Glutamatergic neuron (in vitro differentiated cells): ENCODE measurements around the gene PLA2G2F. TPM values are rescaled to one million over a fixed set of nuclear protein-coding genes. Genes with fewer than 3 reads are reported as not detected.

Experiments used
- DNase-seq: peaks from one replicate; pipeline ENCODE4 v3.0.0; 2022
- H3K27ac Mint-ChIP-seq: one replicate; pipeline ENCODE4 v1.8.0; 2020; ENCODE audit warnings: mild to moderate bottlenecking, mixed read lengths, inconsistent platforms; ENCODE audit not compliant: unreplicated experiment
- H3K27me3 Mint-ChIP-seq: one replicate; pipeline ENCODE4 v1.8.0; 2020; ENCODE audit warnings: mild to moderate bottlenecking, moderate library complexity, mixed read lengths, inconsistent platforms; ENCODE audit not compliant: unreplicated experiment
- H3K36me3 Mint-ChIP-seq: one replicate; pipeline ENCODE4 v1.8.0; 2020; ENCODE audit warnings: mild to moderate bottlenecking, mixed read lengths, inconsistent platforms; ENCODE audit not compliant: unreplicated experiment
- H3K4me1 Mint-ChIP-seq: one replicate; pipeline ENCODE4 v1.8.0; 2020; ENCODE audit warnings: mild to moderate bottlenecking, low read depth, mixed read lengths, inconsistent platforms; ENCODE audit not compliant: unreplicated experiment
- H3K4me3 Mint-ChIP-seq: one replicate; pipeline ENCODE4 v1.8.0; 2020; ENCODE audit warnings: mild to moderate bottlenecking, mixed read lengths, inconsistent platforms; ENCODE audit not compliant: unreplicated experiment
- H3K9me3 Mint-ChIP-seq: one replicate; pipeline ENCODE4 v1.8.0; 2020; ENCODE audit warnings: mild to moderate bottlenecking, moderate library complexity, mixed read lengths, inconsistent platforms; ENCODE audit not compliant: unreplicated experiment
- CTCF ChIP-seq: fragments of 200-600 bp; sonication (generic); IDR thresholded peaks from one replicate; pipeline ENCODE4 v1.5.0; 2021; ENCODE audit not compliant: partially characterized antibody, unreplicated experiment
- total RNA-seq: library from RNA; stranded (reverse); fragmentation: NEBNext Ultra II Directional; extraction: Animal tissue kit (Norgen Biotek cat#: 25700); gene quantifications from one replicate; pipeline ENCODE4 v1.2.1, GENCODE V29; 2021; ENCODE audit not compliant: unreplicated experiment

The PLA2G2F gene
- total RNA-seq, 1 donor from 2014 or later = not detected

- H3K9me3 Mint-ChIP-seq = peaks cover 2% of the 10 kb centered on the region
- peak within 1 kb of the TSS; percentile 93 for H3K4me3 Mint-ChIP-seq
- peak; percentile 82 for DNase-seq
- H3K27ac Mint-ChIP-seq = peak within 1 kb of the TSS; percentile 44
- peaks cover 6% of the 10 kb centered on the region for H3K27me3 Mint-ChIP-seq
- peaks cover 6% of the 10 kb centered on the region for H3K4me1 Mint-ChIP-seq
- TF ChIP-seq CTCF = no peak
- no peaks in the 10 kb centered on the region for H3K36me3 Mint-ChIP-seq
Measured at GRCh38 chr1:20185834-20186782, 47.0 kb downstream of the PLA2G2F start, which contains the start of the genes PLA2G2C and UBXN10. PLA2G2C (minus strand) TSS chr1:20186518; CDS start chr1:20177363, 9,155 bp downstream. UBXN10 (plus strand) TSS chr1:20186096; CDS start chr1:20190562, 4,466 bp downstream.

GRCh38 chr1:20187103-20187812 is 48.1 kb downstream of the PLA2G2F start:
- peak overlapping the region; percentile 36 for H3K4me3 Mint-ChIP-seq
- no peaks in the 10 kb centered on the region for H3K36me3 Mint-ChIP-seq
- peaks cover 6% of the 10 kb centered on the region for H3K4me1 Mint-ChIP-seq
- H3K27ac Mint-ChIP-seq = no peak overlapping the region
- no peak for TF ChIP-seq CTCF
- peaks cover 2% of the 10 kb centered on the region for H3K9me3 Mint-ChIP-seq
- no peak for DNase-seq
- H3K27me3 Mint-ChIP-seq = peaks cover 8% of the 10 kb centered on the region

GRCh38 chr1:20187813-20188454 is 48.8 kb downstream of the PLA2G2F start:
- Mint-ChIP-seq H3K9me3 (peaks cover 2% of the 10 kb centered on the region), H3K36me3 (no peaks in the 10 kb centered on the region), H3K4me1 (peaks cover 6% of the 10 kb centered on the region), H3K27ac (no peak overlapping the region), H3K4me3 (no peak overlapping the region), H3K27me3 (peaks cover 11% of the 10 kb centered on the region)
- DNase-seq = no peak
- no peak for TF ChIP-seq CTCF

- Mint-ChIP-seq H3K4me3 (no peak overlapping the region), H3K9me3 (peaks cover 2% of the 10 kb centered on the region), H3K27me3 (peaks cover 11% of the 10 kb centered on the region), H3K36me3 (no peaks in the 10 kb centered on the region), H3K27ac (no peak overlapping the region), H3K4me1 (peaks cover 6% of the 10 kb centered on the region)
- DNase-seq = no peak
- no peak for TF ChIP-seq CTCF
Measured at GRCh38 chr1:20188455-20188817, 49.3 kb downstream of the PLA2G2F start.
